Peyer's patch (tissue), 4 donors: Measurements from ENCODE around the gene DSCAML1. TPM values are rescaled to one million over a fixed set of nuclear protein-coding genes. Genes with fewer than 3 reads are reported as not detected.
A peak's percentile ranks its signal among the peaks of the same experiment; 100 is the strongest.

Source experiments
- DNase-seq, 3 donors: peaks; one replicate each; pipeline ENCODE4 v3.0.0-alpha.2; 2017 to 2019
- H3K27ac ChIP-seq, 4 donors: fragments of 200-600 bp; sonication (generic); one replicate each; pipeline ENCODE4 v1.5.1; 2016 to 2019
- H3K27me3 ChIP-seq, 2 donors: fragments of 200-600 bp; sonication (generic); one replicate each; pipeline ENCODE4 v1.5.1; 2019
- H3K36me3 ChIP-seq, 3 donors: fragments of 200-600 bp; sonication (generic); one replicate each; pipeline ENCODE4 v1.5.1; 2016 to 2019
- H3K4me1 ChIP-seq, 4 donors: fragments of 200-600 bp; sonication (generic); one replicate each; pipeline ENCODE4 v1.5.1; 2016 to 2019
- H3K4me3 ChIP-seq, 4 donors: fragments of 200-600 bp; sonication (generic); 1 replicate in 3 of 4; 2 replicates in 1 of 4; pipeline ENCODE4 v1.5.1; 2016 to 2019; ENCODE audit warnings: mild to moderate bottlenecking in 1 of 4
- H3K9me3 ChIP-seq, 4 donors: fragments of 200-600 bp; sonication (generic); one replicate each; pipeline ENCODE4 v1.5.1; 2016 to 2019; ENCODE audit warnings: mild to moderate bottlenecking in 1 of 4
- POLR2A ChIP-seq, 2 donors: fragments of 450-650 bp; IDR thresholded peaks; one replicate each; pipeline ENCODE4 v1.5.1; 2017; ENCODE audit warnings: antibody characterized with exemption in 2 of 2, mild to moderate bottlenecking in 2 of 2, moderate library complexity in 2 of 2
- total RNA-seq, 4 donors: library from RNA; depleted of rRNA; stranded (reverse); fragments of >200 nt; gene quantifications; one replicate each; pipeline ENCODE4 v1.1.0, GENCODE V29; 2016
- TF ChIP-seq, protein P1 (sequence below), 6 experiments: fragments of 450-650 bp in 4 of 6; fragments of 200-600 bp in 2 of 6; sonication (generic) in 1 of 6; IDR thresholded peaks; one replicate each; pipeline ENCODE4 v1.5.1; 2017 to 2019; ENCODE audit warnings: antibody characterized with exemption in 6 of 6, mild to moderate bottlenecking in 3 of 6, moderate library complexity in 1 of 6

DSCAML1 gene
- total RNA-seq, 4 donors from 2014 or later, result 0.18 to 5.8 (median 2.9) TPM

GRCh38 chr11:117734601-117735024, 62.4 kb downstream of the DSCAML1 start:
- no peaks in the 10 kb centered on the region for H3K4me1 ChIP-seq
- no peak for TF ChIP-seq POLR2A (IDR thresholded peaks at IDR 0.05)
- TF ChIP-seq, protein P1, sequence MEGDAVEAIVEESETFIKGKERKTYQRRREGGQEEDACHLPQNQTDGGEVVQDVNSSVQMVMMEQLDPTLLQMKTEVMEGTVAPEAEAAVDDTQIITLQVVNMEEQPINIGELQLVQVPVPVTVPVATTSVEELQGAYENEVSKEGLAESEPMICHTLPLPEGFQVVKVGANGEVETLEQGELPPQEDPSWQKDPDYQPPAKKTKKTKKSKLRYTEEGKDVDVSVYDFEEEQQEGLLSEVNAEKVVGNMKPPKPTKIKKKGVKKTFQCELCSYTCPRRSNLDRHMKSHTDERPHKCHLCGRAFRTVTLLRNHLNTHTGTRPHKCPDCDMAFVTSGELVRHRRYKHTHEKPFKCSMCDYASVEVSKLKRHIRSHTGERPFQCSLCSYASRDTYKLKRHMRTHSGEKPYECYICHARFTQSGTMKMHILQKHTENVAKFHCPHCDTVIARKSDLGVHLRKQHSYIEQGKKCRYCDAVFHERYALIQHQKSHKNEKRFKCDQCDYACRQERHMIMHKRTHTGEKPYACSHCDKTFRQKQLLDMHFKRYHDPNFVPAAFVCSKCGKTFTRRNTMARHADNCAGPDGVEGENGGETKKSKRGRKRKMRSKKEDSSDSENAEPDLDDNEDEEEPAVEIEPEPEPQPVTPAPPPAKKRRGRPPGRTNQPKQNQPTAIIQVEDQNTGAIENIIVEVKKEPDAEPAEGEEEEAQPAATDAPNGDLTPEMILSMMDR (IDR thresholded peaks at IDR 0.05), result no peak
- H3K4me3 ChIP-seq, result no peak overlapping the region

GRCh38 chr11:117733316-117733715, 63.7 kb downstream of the DSCAML1 start:
- no peak overlapping the region for H3K27ac ChIP-seq
- no peaks in the 10 kb centered on the region for H3K27me3 ChIP-seq
- DNase-seq, result no peak
- no peaks in the 10 kb centered on the region for H3K9me3 ChIP-seq
- no peak for TF ChIP-seq POLR2A (IDR thresholded peaks at IDR 0.05)
- TF ChIP-seq, protein P1 (IDR thresholded peaks at IDR 0.05), result no peak
- no peaks in the 10 kb centered on the region for H3K4me1 ChIP-seq
- no peaks in the 10 kb centered on the region for H3K36me3 ChIP-seq
- no peak overlapping the region for H3K4me3 ChIP-seq

More at GRCh38 chr11:117734601-117735024, 62.4 kb downstream of the DSCAML1 start:
- no peak for DNase-seq
- H3K36me3 ChIP-seq, result no peaks in the 10 kb centered on the region
- H3K9me3 ChIP-seq, result no peaks in the 10 kb centered on the region
- H3K27me3 ChIP-seq, result no peaks in the 10 kb centered on the region
- no peak overlapping the region for H3K27ac ChIP-seq

- no peak overlapping the region for H3K4me3 ChIP-seq
- H3K27ac ChIP-seq, result no peak overlapping the region
- H3K9me3 ChIP-seq, result no peaks in the 10 kb centered on the region
- no peaks in the 10 kb centered on the region for H3K27me3 ChIP-seq
- H3K4me1 ChIP-seq, result no peaks in the 10 kb centered on the region
- TF ChIP-seq, protein P1 (IDR thresholded peaks at IDR 0.05), result no peak
- no peak for TF ChIP-seq POLR2A (IDR thresholded peaks at IDR 0.05)
- H3K36me3 ChIP-seq, result no peaks in the 10 kb centered on the region
- peak in 1 of 3 donors; percentile 3 for DNase-seq
Observed at GRCh38 chr11:117731722-117732290, 65.2 kb downstream of the DSCAML1 start.

DNA sequence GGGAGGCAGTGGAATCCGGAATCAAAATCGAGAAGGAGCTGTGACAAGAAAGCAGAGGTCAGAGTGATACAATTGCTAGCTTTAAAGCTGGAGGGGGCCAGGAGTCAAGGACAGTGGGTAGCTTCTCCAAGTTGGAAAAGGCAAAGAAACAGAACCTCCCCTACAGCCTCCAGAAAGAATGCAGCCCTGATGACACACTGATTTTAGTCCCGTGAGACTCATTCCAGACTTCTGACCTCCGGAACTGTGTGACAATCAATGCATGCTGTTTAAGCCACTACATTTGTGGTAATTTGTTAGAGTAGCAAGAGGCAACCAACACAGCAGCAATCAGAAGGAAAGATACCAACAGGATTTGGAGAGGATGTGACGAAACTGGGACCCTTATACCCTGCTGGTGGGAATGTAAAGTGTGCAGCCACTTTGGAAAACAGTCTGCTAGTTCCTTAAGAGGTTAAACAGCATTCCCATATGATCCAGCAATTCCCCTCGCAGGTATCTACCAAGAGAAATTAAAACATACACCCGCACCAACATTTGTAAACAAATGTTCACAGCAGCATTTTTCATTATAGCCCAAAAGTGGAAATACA, 66.7 kb downstream of the DSCAML1 start:
- Histone ChIP-seq H3K27me3 (no peaks in the 10 kb centered on the region), H3K4me1 (no peaks in the 10 kb centered on the region), H3K27ac (no peak overlapping the region), H3K4me3 (no peak overlapping the region), H3K36me3 (no peaks in the 10 kb centered on the region), H3K9me3 (no peaks in the 10 kb centered on the region)
- no peak for DNase-seq
- TF ChIP-seq POLR2A (IDR thresholded peaks at IDR 0.05), result no peak
- TF ChIP-seq, protein P1 (IDR thresholded peaks at IDR 0.05), result no peak

GRCh38 chr11:117725048-117725734, 71.8 kb downstream of the DSCAML1 start:
- Histone ChIP-seq H3K36me3 (no peaks in the 10 kb centered on the region), H3K9me3 (no peaks in the 10 kb centered on the region), H3K4me1 (no peaks in the 10 kb centered on the region), H3K27me3 (no peaks in the 10 kb centered on the region), H3K4me3 (no peak overlapping the region), H3K27ac (no peak overlapping the region)
- TF ChIP-seq POLR2A (IDR thresholded peaks at IDR 0.05), result no peak
- TF ChIP-seq, protein P1 (IDR thresholded peaks at IDR 0.05), result no peak
- DNase-seq, result no peak
